T-helper 1 cell (primary cell): Measurements from ENCODE around the gene UQCC5.

ENCODE experiments used
- DNase-seq, 5 donors: peaks; one replicate each; pipeline ENCODE4 v3.0.0-alpha.2; 2012 to 2020

The UQCC5 gene

GRCh38 chr3:52504977-52505376 lies 31.4 kb upstream of the UQCC5 start:
- DNase-seq, result no peak

- DNase-seq, result no peak
Measured at GRCh38 chr3:52506266-52506966, 30.0 kb upstream of the UQCC5 start.

- no peak for DNase-seq
Measured at GRCh38 chr3:52507359-52507758, 29.0 kb upstream of the UQCC5 start.

GRCh38 chr3:52509753-52510328 lies 26.6 kb upstream of the UQCC5 start:
- DNase-seq, result no peak

- DNase-seq, result no peak
Measured at GRCh38 chr3:52511509-52511908, 24.9 kb upstream of the UQCC5 start.

- DNase-seq, result no peak
Measured at GRCh38 chr3:52512105-52512504, 24.3 kb upstream of the UQCC5 start.

GRCh38 chr3:52512727-52513126 lies 23.7 kb upstream of the UQCC5 start:
- no peak for DNase-seq

GRCh38 chr3:52513281-52513680 lies 23.1 kb upstream of the UQCC5 start:
- DNase-seq, result no peak

- no peak for DNase-seq
Measured at GRCh38 chr3:52514576-52514975, 21.8 kb upstream of the UQCC5 start.

- DNase-seq, result no peak
Measured at GRCh38 chr3:52515192-52515591, 21.2 kb upstream of the UQCC5 start.

- DNase-seq, result no peak
Measured at GRCh38 chr3:52516509-52517195, 19.8 kb upstream of the UQCC5 start.

- DNase-seq, result no peak
Measured at GRCh38 chr3:52517796-52518722, 18.3 kb upstream of the UQCC5 start.

GRCh38 chr3:52518723-52519444 lies 17.5 kb upstream of the UQCC5 start:
- DNase-seq, result no peak

GRCh38 chr3:52519445-52520140 lies 16.8 kb upstream of the UQCC5 start:
- DNase-seq, result no peak

GRCh38 chr3:52520141-52520667 lies 16.2 kb upstream of the UQCC5 start:
- no peak for DNase-seq

GRCh38 chr3:52520716-52521487 lies 15.5 kb upstream of the UQCC5 start:
- no peak for DNase-seq

- no peak for DNase-seq
Measured at GRCh38 chr3:52521488-52521824, 14.9 kb upstream of the UQCC5 start.

- no peak for DNase-seq
Measured at GRCh38 chr3:52521881-52522650, 14.3 kb upstream of the UQCC5 start.

GRCh38 chr3:52522651-52523251 lies 13.7 kb upstream of the UQCC5 start:
- DNase-seq, result no peak
